HepG2 (cell line): ENCODE results near the gene HS6ST2. TPM values are rescaled to one million over a fixed set of nuclear protein-coding genes. Genes with fewer than 3 reads are reported as not detected.

ENCODE experiments used
- GTF3A ChIP-seq: sonication (generic); formaldehyde crosslinking; conservative IDR thresholded peaks from 2 replicates; pipeline ENCODE4 v1.4.0; 2020; ENCODE audit warnings: mild to moderate bottlenecking, missing genetic modification reagents
- RAD51 ChIP-seq: fragments of 450-650 bp; IDR thresholded peaks from 2 replicates; pipeline ENCODE4 v1.6.1; 2016; ENCODE audit warnings: borderline replicate concordance
- SRSF4 ChIP-seq: fragments of 200-400 bp; formaldehyde crosslinking; IDR thresholded peaks from one replicate; pipeline ENCODE4 v1.6.1; 2018; ENCODE audit warnings: mild to moderate bottlenecking, low read depth, low read length, moderate library complexity; ENCODE audit not compliant: poor library complexity, severe bottlenecking
- TOE1 ChIP-seq: sonication (generic); formaldehyde crosslinking; IDR thresholded peaks from 2 replicates; pipeline ENCODE4 v1.4.0; 2020; ENCODE audit warnings: mild to moderate bottlenecking, missing genetic modification reagents
- ZFP82 ChIP-seq: sonication (generic); formaldehyde crosslinking; IDR thresholded peaks from 2 replicates; pipeline ENCODE4 v1.5.1; 2020; ENCODE audit warnings: mild to moderate bottlenecking, missing genetic modification reagents, borderline replicate concordance
- ZNF251 ChIP-seq: sonication (generic); formaldehyde crosslinking; IDR thresholded peaks from 2 replicates; pipeline ENCODE4 v1.9.0; 2021; ENCODE audit warnings: mild to moderate bottlenecking, missing genetic modification reagents
- ZNF274 ChIP-seq: sonication (generic); formaldehyde crosslinking; IDR thresholded peaks from 2 replicates; pipeline ENCODE4 v1.5.1; 2020; ENCODE audit warnings: mild to moderate bottlenecking, missing genetic modification reagents
- ZNF282 ChIP-seq: fragments of 450-650 bp; IDR thresholded peaks from 2 replicates; pipeline ENCODE4 v1.6.1; 2018; ENCODE audit not compliant: partially characterized antibody
- ZNF329 ChIP-seq: sonication (generic); formaldehyde crosslinking; IDR thresholded peaks from 2 replicates; pipeline ENCODE4 v1.9.0; 2021; ENCODE audit warnings: low read depth, mild to moderate bottlenecking, missing genetic modification reagents
- ZNF615 ChIP-seq: sonication (generic); formaldehyde crosslinking; IDR thresholded peaks from 2 replicates; pipeline ENCODE4 v1.5.0; 2020; ENCODE audit warnings: mild to moderate bottlenecking, missing genetic modification reagents, borderline replicate concordance
- ZSCAN25 ChIP-seq: sonication (generic); formaldehyde crosslinking; IDR thresholded peaks from 2 replicates; pipeline ENCODE4 v1.8.0; 2022; ENCODE audit warnings: mild to moderate bottlenecking, missing genetic modification reagents
- polyA plus RNA-seq, 8 experiments: library from polyadenylated mRNA; depleted of rRNA in 3 of 8; stranded (reverse) in 7 of 8; unstranded in 1 of 8; fragments of >200 nt; fragmentation: Illumina TruSeq in 4 of 8; extraction: Trizol in 4 of 8; gene quantifications; 2 replicates each; pipeline versions ENCODE4 v1.2.1 to v1.2.3, GENCODE V29; 2011 to 2016; ENCODE audit warnings: low read depth in 4 of 8, missing spikeins in 1 of 8, mixed read lengths in 1 of 8; ENCODE audit not compliant: insufficient read depth in 1 of 8
- total RNA-seq, 5 experiments: library from RNA; depleted of rRNA; stranded (reverse); fragments of >200 nt; fragmentation: Illumina TruSeq; extraction: Trizol; gene quantifications; 2 replicates each; pipeline ENCODE4 v1.2.3, GENCODE V29; 2016; ENCODE audit warnings: low read depth in 1 of 5
- TF ChIP-seq, protein P1 (sequence below): sonication (generic); formaldehyde crosslinking; IDR thresholded peaks from 2 replicates; pipeline ENCODE4 v1.4.0; 2020; ENCODE audit warnings: missing genetic modification reagents, borderline replicate concordance
- TF ChIP-seq, protein P2 (sequence below): sonication (generic); formaldehyde crosslinking; IDR thresholded peaks from 2 replicates; pipeline ENCODE4 v1.9.0; 2021; ENCODE audit warnings: missing genetic modification reagents, mild to moderate bottlenecking, borderline replicate concordance
- TF ChIP-seq, protein P3 (sequence below): sonication (generic); formaldehyde crosslinking; conservative IDR thresholded peaks from 2 replicates; pipeline ENCODE4 v1.5.0; 2020; ENCODE audit warnings: missing genetic modification reagents
- TF ChIP-seq, protein P4 (sequence below): sonication (generic); formaldehyde crosslinking; conservative IDR thresholded peaks from 2 replicates; pipeline ENCODE4 v1.8.0; 2022; ENCODE audit warnings: mild to moderate bottlenecking, moderate library complexity, missing genetic modification reagents
- TF ChIP-seq, protein P5 (sequence below): sonication (generic); formaldehyde crosslinking; IDR thresholded peaks from 2 replicates; pipeline ENCODE4 v1.5.0; 2020; ENCODE audit warnings: missing genetic modification reagents

The HS6ST2 gene
- total and polyA plus RNA-seq, 2 of the 13 experiments (the other 11 are each of a cell fraction or from before 2014, with no cell fraction given): 0.05 TPM; not detected in 1

DNA sequence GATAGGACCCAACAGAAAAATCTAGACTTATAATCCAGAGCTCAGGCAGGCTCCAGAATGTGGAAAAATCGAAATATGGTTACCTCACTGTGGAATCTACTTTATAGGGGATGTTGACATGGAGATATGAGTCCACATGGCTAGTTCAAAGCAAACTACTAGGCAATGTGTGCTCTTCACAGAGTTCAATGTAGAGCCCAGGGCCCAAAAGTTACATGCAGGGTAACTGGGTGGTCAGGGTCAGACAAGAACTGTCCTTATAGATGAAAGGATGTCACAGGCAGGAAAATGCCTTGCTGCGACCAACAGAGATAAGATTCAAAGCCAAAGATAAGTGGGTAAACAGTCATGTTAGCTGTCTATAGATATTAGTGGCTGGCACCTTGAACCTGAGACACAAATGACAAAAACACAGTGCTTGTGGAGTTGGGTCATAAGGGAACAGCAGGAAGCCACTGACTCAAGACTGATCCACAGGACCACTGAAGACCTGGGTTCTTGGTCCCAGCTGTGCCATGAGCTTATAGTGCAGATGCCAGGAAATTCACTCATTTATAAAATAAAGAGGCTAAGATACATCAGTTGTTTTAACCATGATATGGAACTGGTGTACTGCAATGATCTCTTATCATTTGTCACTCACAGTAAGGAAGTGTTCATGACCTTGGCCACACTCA is 367.9 kb downstream of the HS6ST2 start (continued):
- TF ChIP-seq, protein P1, sequence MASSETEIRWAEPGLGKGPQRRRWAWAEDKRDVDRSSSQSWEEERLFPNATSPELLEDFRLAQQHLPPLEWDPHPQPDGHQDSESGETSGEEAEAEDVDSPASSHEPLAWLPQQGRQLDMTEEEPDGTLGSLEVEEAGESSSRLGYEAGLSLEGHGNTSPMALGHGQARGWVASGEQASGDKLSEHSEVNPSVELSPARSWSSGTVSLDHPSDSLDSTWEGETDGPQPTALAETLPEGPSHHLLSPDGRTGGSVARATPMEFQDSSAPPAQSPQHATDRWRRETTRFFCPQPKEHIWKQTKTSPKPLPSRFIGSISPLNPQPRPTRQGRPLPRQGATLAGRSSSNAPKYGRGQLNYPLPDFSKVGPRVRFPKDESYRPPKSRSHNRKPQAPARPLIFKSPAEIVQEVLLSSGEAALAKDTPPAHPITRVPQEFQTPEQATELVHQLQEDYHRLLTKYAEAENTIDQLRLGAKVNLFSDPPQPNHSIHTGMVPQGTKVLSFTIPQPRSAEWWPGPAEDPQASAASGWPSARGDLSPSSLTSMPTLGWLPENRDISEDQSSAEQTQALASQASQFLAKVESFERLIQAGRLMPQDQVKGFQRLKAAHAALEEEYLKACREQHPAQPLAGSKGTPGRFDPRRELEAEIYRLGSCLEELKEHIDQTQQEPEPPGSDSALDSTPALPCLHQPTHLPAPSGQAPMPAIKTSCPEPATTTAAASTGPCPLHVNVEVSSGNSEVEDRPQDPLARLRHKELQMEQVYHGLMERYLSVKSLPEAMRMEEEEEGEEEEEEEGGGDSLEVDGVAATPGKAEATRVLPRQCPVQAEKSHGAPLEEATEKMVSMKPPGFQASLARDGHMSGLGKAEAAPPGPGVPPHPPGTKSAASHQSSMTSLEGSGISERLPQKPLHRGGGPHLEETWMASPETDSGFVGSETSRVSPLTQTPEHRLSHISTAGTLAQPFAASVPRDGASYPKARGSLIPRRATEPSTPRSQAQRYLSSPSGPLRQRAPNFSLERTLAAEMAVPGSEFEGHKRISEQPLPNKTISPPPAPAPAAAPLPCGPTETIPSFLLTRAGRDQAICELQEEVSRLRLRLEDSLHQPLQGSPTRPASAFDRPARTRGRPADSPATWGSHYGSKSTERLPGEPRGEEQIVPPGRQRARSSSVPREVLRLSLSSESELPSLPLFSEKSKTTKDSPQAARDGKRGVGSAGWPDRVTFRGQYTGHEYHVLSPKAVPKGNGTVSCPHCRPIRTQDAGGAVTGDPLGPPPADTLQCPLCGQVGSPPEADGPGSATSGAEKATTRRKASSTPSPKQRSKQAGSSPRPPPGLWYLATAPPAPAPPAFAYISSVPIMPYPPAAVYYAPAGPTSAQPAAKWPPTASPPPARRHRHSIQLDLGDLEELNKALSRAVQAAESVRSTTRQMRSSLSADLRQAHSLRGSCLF (CRISPR knock-in tag): no peak
- TF ChIP-seq ZNF274 (CRISPR knock-in tag) (no peak), RAD51 (no peak), TOE1 (no peak), ZNF282 (no peak), ZFP82 (no peak), ZNF615 (peak; percentile 39; the same call in 1 of the 2 replicates), ZNF329 (CRISPR knock-in tag) (no peak), ZSCAN25 (CRISPR knock-in tag) (0 out of 2 replicates have a peak, but pooled peaks have one; percentile 58), ZNF251 (CRISPR knock-in tag) (no peak), GTF3A (CRISPR knock-in tag) (no peak), SRSF4 (no peak)
- TF ChIP-seq, protein P2, sequence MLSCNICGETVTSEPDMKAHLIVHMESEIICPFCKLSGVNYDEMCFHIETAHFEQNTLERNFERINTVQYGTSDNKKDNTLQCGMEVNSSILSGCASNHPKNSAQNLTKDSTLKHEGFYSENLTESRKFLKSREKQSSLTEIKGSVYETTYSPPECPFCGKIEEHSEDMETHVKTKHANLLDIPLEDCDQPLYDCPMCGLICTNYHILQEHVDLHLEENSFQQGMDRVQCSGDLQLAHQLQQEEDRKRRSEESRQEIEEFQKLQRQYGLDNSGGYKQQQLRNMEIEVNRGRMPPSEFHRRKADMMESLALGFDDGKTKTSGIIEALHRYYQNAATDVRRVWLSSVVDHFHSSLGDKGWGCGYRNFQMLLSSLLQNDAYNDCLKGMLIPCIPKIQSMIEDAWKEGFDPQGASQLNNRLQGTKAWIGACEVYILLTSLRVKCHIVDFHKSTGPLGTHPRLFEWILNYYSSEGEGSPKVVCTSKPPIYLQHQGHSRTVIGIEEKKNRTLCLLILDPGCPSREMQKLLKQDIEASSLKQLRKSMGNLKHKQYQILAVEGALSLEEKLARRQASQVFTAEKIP: no peak
- TF ChIP-seq, protein P3, sequence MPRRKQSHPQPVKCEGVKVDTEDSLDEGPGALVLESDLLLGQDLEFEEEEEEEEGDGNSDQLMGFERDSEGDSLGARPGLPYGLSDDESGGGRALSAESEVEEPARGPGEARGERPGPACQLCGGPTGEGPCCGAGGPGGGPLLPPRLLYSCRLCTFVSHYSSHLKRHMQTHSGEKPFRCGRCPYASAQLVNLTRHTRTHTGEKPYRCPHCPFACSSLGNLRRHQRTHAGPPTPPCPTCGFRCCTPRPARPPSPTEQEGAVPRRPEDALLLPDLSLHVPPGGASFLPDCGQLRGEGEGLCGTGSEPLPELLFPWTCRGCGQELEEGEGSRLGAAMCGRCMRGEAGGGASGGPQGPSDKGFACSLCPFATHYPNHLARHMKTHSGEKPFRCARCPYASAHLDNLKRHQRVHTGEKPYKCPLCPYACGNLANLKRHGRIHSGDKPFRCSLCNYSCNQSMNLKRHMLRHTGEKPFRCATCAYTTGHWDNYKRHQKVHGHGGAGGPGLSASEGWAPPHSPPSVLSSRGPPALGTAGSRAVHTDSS: no peak
- TF ChIP-seq, protein P4, sequence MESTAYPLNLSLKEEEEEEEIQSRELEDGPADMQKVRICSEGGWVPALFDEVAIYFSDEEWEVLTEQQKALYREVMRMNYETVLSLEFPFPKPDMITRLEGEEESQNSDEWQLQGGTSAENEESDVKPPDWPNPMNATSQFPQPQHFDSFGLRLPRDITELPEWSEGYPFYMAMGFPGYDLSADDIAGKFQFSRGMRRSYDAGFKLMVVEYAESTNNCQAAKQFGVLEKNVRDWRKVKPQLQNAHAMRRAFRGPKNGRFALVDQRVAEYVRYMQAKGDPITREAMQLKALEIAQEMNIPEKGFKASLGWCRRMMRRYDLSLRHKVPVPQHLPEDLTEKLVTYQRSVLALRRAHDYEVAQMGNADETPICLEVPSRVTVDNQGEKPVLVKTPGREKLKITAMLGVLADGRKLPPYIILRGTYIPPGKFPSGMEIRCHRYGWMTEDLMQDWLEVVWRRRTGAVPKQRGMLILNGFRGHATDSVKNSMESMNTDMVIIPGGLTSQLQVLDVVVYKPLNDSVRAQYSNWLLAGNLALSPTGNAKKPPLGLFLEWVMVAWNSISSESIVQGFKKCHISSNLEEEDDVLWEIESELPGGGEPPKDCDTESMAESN: peak; percentile 67; the same call in 1 of the 2 replicates
- TF ChIP-seq, protein P5, sequence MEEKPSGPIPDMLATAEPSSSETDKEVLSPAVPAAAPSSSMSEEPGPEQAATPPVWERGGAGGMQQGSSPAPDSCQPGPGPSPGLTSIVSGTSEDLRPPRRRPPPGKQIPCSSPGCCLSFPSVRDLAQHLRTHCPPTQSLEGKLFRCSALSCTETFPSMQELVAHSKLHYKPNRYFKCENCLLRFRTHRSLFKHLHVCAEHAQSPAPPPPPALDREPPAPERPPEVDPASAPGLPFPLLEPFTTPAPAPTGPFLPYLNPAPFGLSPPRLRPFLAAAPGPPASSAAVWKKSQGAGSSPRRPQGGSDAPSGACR: peak; percentile 68; the same call in 1 of the 2 replicates
